Stimulated activated CD4-positive, alpha-beta T cell treated with anti-CD3 and anti-CD28 coated beads, Interleukin-1b, Interleukin-23, amount 100 ng/mL, for 48 hours (primary cell): ENCODE measurements around the gene IL1RAPL2.

ENCODE experiments used
- DNase-seq: peaks from one replicate; pipeline ENCODE4 v3.0.0-alpha.2; 2020

The IL1RAPL2 gene

DNA sequence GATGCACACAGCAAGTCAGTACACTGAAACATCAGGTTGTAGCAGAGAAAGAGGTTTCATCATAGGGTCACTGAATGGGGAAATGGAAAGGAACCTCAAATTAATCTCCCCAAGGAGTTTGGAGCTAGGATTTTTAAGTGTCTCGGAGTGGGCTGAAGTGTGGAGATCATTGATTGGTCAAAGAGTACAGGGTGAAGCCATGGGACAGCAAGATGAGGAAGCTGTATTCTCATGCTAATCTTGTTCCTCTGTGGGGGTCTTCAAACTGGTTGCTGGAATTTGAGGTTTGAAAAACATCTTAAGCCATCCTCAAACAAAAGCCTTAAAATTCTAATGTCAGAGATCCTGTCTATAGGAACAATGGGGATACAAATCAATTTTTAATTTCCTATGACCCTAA lies 733.3 kb downstream of the IL1RAPL2 start:
- no peak for DNase-seq

DNA sequence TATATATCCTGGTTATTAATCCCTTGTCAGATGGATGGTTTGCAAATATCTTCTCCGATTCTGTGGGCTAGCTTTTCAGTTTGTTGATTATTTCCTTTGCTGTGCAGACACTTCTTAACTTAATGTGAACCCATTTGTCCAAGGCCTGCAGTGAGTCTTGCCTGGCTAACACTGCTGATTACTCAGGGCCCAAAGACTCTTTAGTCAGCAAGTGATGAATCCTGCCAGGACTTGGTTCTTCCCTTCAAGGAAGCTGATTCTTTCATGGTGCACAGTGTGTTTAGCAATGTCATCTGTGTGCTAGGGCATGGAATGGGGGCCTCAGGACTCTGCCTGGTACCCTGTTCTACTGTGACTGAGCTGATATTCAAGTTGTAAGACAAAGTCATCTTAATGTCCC lies 736.2 kb downstream of the IL1RAPL2 start:
- no peak for DNase-seq

GRCh38 chrX:105307762-105308161 lies 741.8 kb downstream of the IL1RAPL2 start:
- no peak for DNase-seq

GRCh38 chrX:105313596-105313995 lies 747.6 kb downstream of the IL1RAPL2 start:
- no peak for DNase-seq

- no peak for DNase-seq
These were observed 748.5 kb downstream of the IL1RAPL2 start for GRCh38 chrX:105314458-105314857.

GRCh38 chrX:105315248-105315647 lies 749.2 kb downstream of the IL1RAPL2 start:
- DNase-seq = no peak

- DNase-seq = no peak
These were observed 751.1 kb downstream of the IL1RAPL2 start for GRCh38 chrX:105317117-105317516.

DNA sequence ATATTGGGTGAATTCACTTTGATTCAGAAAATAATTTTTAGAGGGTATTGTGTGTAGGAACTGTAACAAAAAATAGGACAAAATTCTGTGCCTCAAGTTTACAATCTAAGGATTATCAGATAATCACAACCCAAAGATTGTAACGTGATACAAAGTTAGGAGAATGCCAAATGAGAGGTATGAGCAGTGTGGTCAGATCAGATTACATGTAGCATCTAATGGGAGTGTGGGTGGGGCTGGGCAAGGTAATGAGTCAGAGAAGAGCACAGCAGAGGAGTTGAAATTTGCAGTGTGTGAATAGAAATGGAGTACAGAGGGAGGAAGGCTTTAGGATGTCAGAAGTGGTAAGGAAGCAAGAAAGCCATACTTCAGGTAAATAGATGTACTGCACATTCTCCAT lies 757.9 kb downstream of the IL1RAPL2 start:
- no peak for DNase-seq

GRCh38 chrX:105328773-105329172 lies 762.8 kb downstream of the IL1RAPL2 start:
- DNase-seq = no peak

- no peak for DNase-seq
These were observed 765.2 kb downstream of the IL1RAPL2 start for GRCh38 chrX:105331244-105331643.

DNA sequence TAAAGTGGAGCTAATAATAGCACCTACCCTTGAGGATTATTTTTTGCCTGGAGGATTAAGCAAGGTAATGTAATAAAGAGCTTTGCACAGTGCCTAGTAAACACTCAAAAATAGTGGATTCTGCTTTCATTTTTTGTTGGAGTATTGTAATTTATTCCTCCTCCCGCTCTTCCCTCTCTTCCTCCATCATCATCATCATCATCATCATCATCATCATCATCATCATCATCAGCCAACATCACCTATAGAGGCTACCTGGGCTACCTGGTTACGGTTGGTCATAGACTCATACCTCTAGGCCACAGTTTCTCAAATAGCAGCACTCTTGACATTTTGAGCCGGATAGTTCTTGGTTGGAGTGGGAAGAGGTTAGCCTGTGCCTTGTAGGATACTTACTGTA lies 781.4 kb downstream of the IL1RAPL2 start:
- DNase-seq = no peak

- no peak for DNase-seq
These were observed 783.5 kb downstream of the IL1RAPL2 start for GRCh38 chrX:105349476-105349875.

DNA sequence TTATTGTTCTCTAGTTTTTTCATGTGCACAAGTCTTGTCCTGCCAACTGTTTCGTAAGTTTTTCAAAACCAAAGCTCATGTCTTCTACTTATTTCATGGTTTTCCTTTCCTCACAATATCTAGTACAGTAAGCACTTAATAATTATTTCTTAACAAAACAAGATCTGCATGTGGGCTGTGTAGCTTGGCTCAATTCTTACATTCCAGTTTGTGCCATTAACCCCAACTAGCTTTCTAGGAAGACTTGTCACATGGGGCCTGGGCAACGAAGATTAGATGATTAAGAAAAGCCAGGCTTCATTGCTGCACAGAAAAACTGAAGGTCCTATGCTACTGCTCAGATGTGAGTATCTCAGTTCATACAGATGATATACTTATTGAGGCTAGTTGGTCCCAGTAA lies 809.8 kb downstream of the IL1RAPL2 start:
- DNase-seq = no peak

DNA sequence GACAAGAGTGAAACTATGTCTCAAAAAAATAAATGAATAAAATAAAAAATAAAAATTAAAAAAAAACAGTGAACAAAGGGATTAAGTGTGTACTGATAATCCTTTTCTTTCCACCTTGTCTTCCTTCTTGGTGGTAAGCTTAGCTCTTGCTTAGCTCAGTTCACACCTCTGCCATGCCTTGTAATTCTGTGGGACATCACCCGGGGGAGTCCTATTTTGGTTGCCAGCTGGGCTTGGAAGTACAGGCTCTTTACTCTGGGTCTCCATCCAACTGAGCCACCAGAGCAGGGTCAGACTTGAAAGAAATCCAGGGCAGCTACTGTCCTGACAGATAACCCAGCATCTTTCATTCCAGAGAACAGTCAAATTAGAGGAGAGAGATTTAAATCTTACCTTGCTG lies 858.7 kb downstream of the IL1RAPL2 start:
- DNase-seq = no peak

- no peak for DNase-seq
These were observed 885.4 kb downstream of the IL1RAPL2 start for GRCh38 chrX:105451401-105451800.

GRCh38 chrX:105458846-105459245 lies 892.8 kb downstream of the IL1RAPL2 start:
- no peak for DNase-seq

DNA sequence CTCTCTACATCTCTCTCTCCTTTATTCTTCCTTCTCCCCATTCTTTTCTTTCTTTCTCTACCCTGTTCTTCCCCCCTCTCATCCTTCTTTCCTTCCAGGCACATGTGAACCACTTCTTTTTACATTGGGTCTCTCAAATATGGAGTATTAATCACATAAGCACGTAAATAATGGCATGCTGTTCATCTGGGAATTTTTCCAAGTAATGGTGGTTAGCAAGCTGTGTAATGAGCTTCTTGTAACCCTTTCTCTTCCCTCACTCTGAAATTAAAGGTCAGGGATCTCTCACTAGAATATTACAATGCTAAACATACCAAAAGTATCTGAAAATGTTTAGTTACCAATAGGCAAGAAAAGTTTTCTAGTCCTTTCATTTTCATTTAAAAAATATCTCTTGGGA lies 894.4 kb downstream of the IL1RAPL2 start:
- DNase-seq = no peak

DNA sequence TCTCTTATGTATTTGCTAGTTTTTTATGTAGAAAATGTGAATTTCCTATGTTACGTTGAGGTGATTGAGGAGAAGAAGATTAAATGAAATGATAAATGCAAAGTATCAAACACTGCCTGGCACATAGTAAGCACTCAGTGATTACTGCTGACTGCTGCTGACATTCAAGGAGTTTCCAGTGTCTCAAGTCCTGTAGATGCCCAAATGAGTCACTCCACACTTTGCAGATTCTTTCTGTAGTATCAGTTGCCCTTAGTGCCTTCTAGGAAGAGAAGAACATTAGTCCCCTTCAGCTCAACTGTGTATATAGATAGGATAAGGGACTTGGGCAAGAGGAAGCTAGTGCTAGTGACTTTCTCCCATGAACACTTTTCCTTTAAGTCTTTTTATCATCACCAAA lies 895.0 kb downstream of the IL1RAPL2 start:
- DNase-seq = no peak

DNA sequence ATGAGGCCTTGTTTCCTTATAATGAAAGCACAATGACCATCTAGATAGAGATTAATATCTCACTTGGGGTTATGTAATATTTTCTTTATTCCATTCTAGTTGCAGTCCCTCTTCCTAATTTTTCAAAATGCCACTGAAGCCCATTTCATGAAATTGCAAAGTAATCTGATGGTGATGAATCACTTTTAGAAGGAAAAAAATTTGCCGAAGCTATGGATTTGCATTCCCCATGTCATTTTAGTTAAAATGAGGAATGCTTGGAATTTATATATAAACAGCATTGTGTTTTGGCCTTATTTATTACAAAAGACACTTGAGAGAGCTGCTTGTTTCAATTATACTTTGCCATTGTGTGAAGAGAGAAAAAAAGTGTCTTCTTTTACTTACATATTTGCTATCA lies 896.2 kb downstream of the IL1RAPL2 start:
- DNase-seq = no peak

DNA sequence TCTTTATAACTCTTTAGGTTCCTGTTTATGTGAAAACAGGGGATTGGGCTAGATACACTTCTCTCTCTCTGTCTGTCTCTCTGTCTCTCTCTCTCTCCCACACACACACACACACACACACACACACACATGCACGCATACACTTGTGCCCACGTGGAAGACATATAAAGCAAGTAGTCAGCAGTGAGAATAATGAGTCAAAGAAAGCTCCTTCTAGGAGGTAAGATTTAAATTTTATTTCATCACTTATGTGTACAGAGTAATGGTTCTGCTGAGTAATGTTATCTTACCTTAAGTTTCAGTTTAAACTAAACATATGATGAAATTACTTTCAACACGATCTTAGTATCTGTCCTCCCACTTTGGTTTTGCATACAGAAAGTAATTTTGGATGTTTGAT lies 897.5 kb downstream of the IL1RAPL2 start:
- no peak for DNase-seq

- DNase-seq = no peak
These were observed 898.6 kb downstream of the IL1RAPL2 start for GRCh38 chrX:105464618-105465017.

DNA sequence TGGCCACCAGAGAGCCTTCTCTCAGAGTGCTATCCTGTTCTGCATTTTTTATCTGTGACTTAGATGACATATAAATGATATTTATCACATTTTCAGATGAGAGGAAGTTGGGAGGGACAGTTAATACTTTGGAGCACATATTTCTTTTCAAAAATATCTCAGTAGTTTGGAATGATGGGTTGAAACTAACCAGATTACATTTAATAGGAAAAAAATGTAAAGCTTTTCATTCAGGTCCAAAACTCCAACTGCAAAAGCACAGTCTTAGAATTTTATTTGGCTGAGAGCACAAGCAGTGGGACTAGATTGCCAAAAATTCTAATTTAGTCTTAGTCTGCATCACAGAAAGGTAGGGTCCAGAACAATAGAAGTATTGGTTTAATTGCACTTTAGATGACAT lies 902.7 kb downstream of the IL1RAPL2 start:
- DNase-seq = no peak

DNA sequence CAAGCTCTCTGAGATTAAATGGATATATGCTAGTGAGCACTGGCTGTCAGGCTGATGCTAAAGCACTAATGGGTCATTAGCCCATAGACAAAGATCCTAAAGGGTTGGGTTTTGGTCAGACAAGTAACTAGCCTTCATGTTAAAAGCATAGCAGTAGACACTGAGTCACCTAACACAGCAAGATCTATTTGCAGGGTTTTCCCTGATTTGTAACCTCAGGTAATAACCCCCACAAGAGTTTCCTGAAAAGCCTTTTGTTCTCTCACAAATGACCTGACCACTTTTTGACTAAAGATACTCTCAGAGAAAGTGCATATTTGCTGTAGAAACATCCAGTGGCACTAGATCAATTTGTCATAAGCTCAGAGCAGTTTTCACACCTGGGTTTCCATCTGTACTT lies 905.6 kb downstream of the IL1RAPL2 start:
- no peak for DNase-seq

GRCh38 chrX:105475801-105476200 lies 909.8 kb downstream of the IL1RAPL2 start:
- no peak for DNase-seq

DNA sequence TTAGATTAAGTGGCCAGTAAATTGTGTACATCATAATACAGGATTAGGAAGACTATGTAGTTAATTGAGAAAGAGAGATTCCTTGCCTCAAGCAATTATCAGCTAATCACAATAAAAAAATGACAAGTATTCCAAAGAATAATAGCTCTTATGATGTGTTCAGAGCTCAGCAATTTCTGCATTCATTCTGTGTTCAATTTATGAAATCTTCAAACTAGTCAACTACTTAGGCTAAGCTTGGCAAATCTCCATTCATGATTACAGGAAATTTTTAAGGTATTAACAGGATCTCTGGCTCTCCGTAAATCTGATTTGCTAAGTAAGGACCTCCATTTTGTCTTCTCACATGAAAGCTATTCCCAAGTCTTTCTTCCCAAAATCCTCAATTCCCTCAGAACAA lies 911.4 kb downstream of the IL1RAPL2 start:
- no peak for DNase-seq

DNA sequence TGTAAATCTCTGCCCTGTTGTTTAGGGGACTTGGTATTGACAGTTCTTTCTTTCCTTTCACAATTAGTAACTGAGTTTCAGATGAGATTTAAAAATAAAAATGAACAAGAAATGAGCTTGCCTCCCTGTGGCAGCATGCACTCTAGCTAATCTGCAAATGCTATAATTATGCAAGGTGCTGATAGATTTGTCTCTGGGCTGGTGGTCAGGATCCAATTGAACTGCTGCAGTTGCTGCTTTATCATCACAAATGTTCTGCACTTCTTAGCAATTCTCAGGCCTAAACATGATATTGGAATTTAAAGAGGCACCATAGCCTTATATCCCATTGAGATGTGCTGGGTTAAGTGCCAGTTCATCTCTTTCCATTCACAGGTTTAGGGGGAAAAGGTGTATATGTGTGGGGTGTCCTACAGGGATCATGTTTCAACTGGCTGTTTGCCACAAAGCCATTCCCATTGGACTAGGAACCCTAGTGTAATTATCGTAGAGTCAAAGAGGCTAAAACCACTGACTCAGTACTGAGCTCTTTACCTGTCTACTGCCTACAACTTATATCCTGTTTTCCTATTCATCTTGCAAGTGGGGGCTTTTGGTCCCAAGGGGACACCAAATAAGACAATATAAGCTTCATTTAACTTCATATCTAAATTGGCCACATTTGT lies 914.8 kb downstream of the IL1RAPL2 start:
- no peak for DNase-seq
